Heart left ventricle (tissue), 16 donors: ENCODE results near the gene LPAR3. TPM values are rescaled to one million over a fixed set of nuclear protein-coding genes. Genes with fewer than 3 reads are reported as not detected.

ENCODE experiments used
- ATAC-seq, 4 donors: fragments of 200-7000 bp; cut with Tn5 transposase; one replicate each; pipeline ENCODE4 v1.9.1; 2020 to 2022; ENCODE audit warnings: moderate library complexity in 4 of 4, mild to moderate bottlenecking in 3 of 4, moderate number of reproducible peaks in 1 of 4
- DNase-seq, 5 donors: peaks; one replicate each; pipeline ENCODE4 v3.0.0-alpha.2; 2020
- H3K27ac ChIP-seq, 12 donors: fragments of 200-600 bp; sonication (generic) in 4 of 12; one replicate each; pipeline versions ENCODE4 v1.5.0 to v1.8.0; 2016 to 2022; ENCODE audit warnings: mild to moderate bottlenecking in 2 of 12
- H3K27me3 ChIP-seq, 9 donors: fragments of 200-600 bp; sonication (generic) in 2 of 9; one replicate each; pipeline versions ENCODE4 v1.5.1 to v1.8.0; 2016 to 2022; ENCODE audit warnings: mild to moderate bottlenecking in 3 of 9
- H3K36me3 ChIP-seq, 9 donors: fragments of 200-600 bp; sonication (generic) in 2 of 9; one replicate each; pipeline versions ENCODE4 v1.5.0 to v1.8.0; 2018 to 2022; ENCODE audit warnings: mild to moderate bottlenecking in 2 of 9
- H3K4me1 ChIP-seq, 12 donors: fragments of 200-600 bp; sonication (generic) in 4 of 12; one replicate each; pipeline versions ENCODE4 v1.5.0 to v1.8.0; 2016 to 2022; ENCODE audit warnings: mild to moderate bottlenecking in 3 of 12
- H3K4me3 ChIP-seq, 12 donors: fragments of 200-600 bp; sonication (generic) in 4 of 12; one replicate each; pipeline versions ENCODE4 v1.5.0 to v1.8.0; 2017 to 2022; ENCODE audit warnings: mild to moderate bottlenecking in 9 of 12, moderate library complexity in 4 of 12
- H3K9me3 ChIP-seq, 12 donors: fragments of 200-600 bp; sonication (generic) in 4 of 12; one replicate each; pipeline versions ENCODE4 v1.5.0 to v1.8.0; 2016 to 2022; ENCODE audit warnings: mild to moderate bottlenecking in 1 of 12
- POLR2A ChIP-seq, 2 donors: fragments of 450-650 bp; IDR thresholded peaks; one replicate each; pipeline ENCODE4 v1.6.1; 2017; ENCODE audit warnings: antibody characterized with exemption in 2 of 2, mild to moderate bottlenecking in 2 of 2, moderate library complexity in 2 of 2
- WGBS, 4 donors: extraction: QIAGEN DNeasy Blood & Tissue Kit in 2 of 4; methylation state at CpG; one replicate each; pipeline versions ENCODE4 v1.1.5 to v1.1.7; 2013 to 2018; 5-methylcytosine and 5-hydroxymethylcytosine counted together
- intact Hi-C, 10 donors: fragments of 100-400 bp; cut with DNase I; formaldehyde crosslinking; loops; one replicate each; pipeline versions ENCODE4 v1.11.1 to v1.14.2; 2022
- polyA plus RNA-seq, 2 donors: library from polyadenylated mRNA; stranded (reverse); fragments of 200-250 nt; gene quantifications; one replicate each; pipeline ENCODE4 v1.2.3, GENCODE V29; 2013
- total RNA-seq, 9 donors: library from RNA; depleted of rRNA in 2 of 9; stranded (reverse); fragments of >200 nt in 2 of 9; fragmentation: NEBNext Ultra II Directional in 3 of 9; extraction: Animal tissue kit (Norgen Biotek cat#: 25700) in 3 of 9; gene quantifications; one replicate each; pipeline versions ENCODE4 v1.1.0 to v1.2.4, GENCODE V29; 2016 to 2023
- TF ChIP-seq, protein P1 (sequence below), 12 donors: fragments of 200-600 bp; sonication (generic) in 4 of 12; IDR thresholded peaks; one replicate each; pipeline versions ENCODE4 v1.5.0 to v1.8.0; 2018 to 2022; ENCODE audit warnings: antibody characterized with exemption in 12 of 12, mild to moderate bottlenecking in 5 of 12
- donor health status: ischemic (EF 13 %, LVEDD 7.1; RV severe dilation, severe dysfunction).
- donor health status: healthy with polysubstance abuse.
- donor health status: DM: no; HTN: yes; CAD: no.
- donor health status: DM: no; HTN: no; CAD: no.
- donor health status: ischemic (EF 25% LVEDD 6.9; RV normal size, moderate dysfunction).
- donor health status: ischemic (EF 25% LVEDD 5.7; RV mildly dilated, moderate dysfunction).
- donor health status: healthy.
- donor health status: DM: yes; HTN: yes; CAD: no.
- donor health status: ischemic (EF 35%, LVEDD 5.7; RV mildly dilated, moderate dysfunction).
- donor health status: nonischemic (EF 11% LVEDD 7.7; RV severe dilation, severe dysfunction).
- donor health status: DM: yes; HTN: yes; CAD: no.
- donor health status: PGD.
- donor health status: ischemic (EF 29% LVEDD 5.4; RV normal size, mild dysfunction).
- donor health status: nonischemic (EF 23%, LVEDD 6.1; RV moderate dilation, normal function).

LPAR3 gene
- total and polyA plus RNA-seq, 11 donors: 5.9 to 25.0 (median 11.5) TPM

DNA sequence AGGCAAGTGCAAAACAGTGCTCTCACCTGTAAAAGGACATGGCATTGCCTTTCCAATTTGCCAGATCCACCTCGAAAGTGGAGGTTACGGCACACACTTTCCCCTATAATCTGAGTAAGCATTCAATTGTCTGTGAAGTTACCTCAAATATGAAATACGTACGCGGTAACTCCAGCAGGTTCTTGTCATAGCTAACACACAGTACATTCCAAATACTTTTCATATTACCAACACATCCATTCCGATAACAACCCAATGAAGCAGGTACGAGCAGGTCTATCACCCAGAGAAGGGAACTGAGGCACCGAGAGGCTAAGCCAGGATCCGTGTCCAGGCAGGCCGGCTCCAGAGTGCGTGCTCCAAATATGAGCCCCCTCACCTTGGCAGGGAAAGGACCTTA lies 46.8 kb upstream of the LPAR3 start:
- H3K4me3 ChIP-seq: no peak overlapping the region
- DNase-seq (no peak), ATAC-seq (no peak)
- TF ChIP-seq, protein P1, sequence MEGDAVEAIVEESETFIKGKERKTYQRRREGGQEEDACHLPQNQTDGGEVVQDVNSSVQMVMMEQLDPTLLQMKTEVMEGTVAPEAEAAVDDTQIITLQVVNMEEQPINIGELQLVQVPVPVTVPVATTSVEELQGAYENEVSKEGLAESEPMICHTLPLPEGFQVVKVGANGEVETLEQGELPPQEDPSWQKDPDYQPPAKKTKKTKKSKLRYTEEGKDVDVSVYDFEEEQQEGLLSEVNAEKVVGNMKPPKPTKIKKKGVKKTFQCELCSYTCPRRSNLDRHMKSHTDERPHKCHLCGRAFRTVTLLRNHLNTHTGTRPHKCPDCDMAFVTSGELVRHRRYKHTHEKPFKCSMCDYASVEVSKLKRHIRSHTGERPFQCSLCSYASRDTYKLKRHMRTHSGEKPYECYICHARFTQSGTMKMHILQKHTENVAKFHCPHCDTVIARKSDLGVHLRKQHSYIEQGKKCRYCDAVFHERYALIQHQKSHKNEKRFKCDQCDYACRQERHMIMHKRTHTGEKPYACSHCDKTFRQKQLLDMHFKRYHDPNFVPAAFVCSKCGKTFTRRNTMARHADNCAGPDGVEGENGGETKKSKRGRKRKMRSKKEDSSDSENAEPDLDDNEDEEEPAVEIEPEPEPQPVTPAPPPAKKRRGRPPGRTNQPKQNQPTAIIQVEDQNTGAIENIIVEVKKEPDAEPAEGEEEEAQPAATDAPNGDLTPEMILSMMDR (IDR thresholded peaks at IDR 0.05): no peak
- no peak for TF ChIP-seq POLR2A (IDR thresholded peaks at IDR 0.05)
- no peaks in the 10 kb centered on the region for H3K4me1 ChIP-seq
- H3K27me3 ChIP-seq: peaks cover 0 to 6% (median 0%) of the 10 kb centered on the region in 9 donors
- no peaks in the 10 kb centered on the region for H3K36me3 ChIP-seq
- no peaks in the 10 kb centered on the region for H3K9me3 ChIP-seq
- no peak overlapping the region for H3K27ac ChIP-seq
- intact Hi-C loops: loop anchor here (5.0 to 10.0 kb wide), 15 partner anchors 88 to 1035 kb away; partner anchors contain the start of gene C1orf52 (in 1 of the 10)
- WGBS, 4 donors: 89 to 95% (median 92%) methylated on average over 11 of the region's 11 CpGs

DNA sequence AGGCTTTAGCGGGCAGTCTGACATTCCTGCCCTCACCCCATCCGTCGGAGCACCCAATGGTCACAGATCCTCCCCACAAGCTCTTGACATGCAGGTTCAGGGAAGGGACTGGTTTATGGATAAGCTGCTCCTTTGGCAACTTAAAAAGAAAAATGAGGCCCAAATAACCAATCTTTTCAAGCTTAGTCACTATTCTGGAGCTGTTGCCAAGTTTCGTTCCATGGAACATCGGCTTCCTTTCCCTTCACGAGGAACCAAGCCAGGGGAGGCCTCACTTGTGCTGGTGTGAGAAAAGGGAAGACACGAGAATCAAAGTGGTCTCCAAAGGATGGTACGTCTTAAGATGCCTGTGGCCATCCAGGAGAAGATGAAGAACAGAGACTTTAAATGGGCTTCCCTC lies 46.1 kb upstream of the LPAR3 start:
- Histone ChIP-seq H3K4me3 (no peak overlapping the region), H3K27ac (no peak overlapping the region), H3K27me3 (peaks cover 0 to 6% (median 0%) of the 10 kb centered on the region in 9 donors), H3K4me1 (no peaks in the 10 kb centered on the region), H3K9me3 (no peaks in the 10 kb centered on the region), H3K36me3 (no peaks in the 10 kb centered on the region)
- no peak for ATAC-seq
- 71 to 81% (median 74%) methylated on average over 8 of the region's 8 CpGs for WGBS, 4 donors
- TF ChIP-seq, protein P1 (IDR thresholded peaks at IDR 0.05): no peak
- no peak for TF ChIP-seq POLR2A (IDR thresholded peaks at IDR 0.05)
- intact Hi-C loops: loop anchor here in 9 of 10 donors (5.0 to 10.0 kb wide), 9 partner anchors 154 to 1034 kb away; no protein-coding TSS in a partner anchor
- DNase-seq: no peak

DNA sequence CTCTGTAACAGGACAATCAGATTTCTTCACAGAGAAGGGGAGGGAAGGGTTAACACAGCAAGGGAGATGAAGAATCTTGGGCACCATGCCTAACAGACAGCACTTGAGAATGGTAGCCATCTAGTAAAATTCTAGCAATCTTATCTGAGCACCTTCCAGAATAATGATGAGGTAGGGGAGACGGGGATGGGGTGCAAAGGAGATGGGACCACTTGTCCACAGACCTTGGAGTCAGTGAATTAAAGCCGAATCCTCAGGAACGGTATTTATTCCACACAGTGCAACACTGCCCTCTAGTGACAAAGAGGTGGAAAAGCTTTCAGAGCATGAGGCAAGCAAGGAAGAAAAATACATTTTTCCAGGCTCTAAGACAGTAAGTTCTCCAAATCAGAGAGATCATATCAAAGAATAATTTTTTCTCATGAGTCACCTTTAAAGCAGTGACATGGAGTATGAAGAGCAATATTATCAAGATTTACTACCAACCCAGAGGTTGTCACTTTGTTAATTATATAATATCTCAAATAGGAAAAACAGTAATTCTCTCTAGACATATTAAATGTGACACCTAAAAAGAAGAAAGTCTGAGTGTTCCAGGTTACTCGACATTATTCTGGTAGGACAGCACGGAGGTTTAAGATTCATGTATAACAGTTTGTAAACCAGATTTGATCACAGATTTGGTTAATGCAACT lies 43.3 kb upstream of the LPAR3 start:
- no peaks in the 10 kb centered on the region for H3K36me3 ChIP-seq
- intact Hi-C loops: loop anchor here in 9 of 10 donors (2.0 to 10.0 kb wide), 10 partner anchors 151 to 1031 kb away; no protein-coding TSS in a partner anchor
- H3K4me1 ChIP-seq: no peaks in the 10 kb centered on the region
- WGBS, 4 donors: 1 to 2% (median 1%) methylated on average over 5 of the region's 5 CpGs
- no peak overlapping the region for H3K27ac ChIP-seq
- no peak overlapping the region for H3K4me3 ChIP-seq
- peak in 1 of 5 donors; percentile 29 for DNase-seq
- peaks cover 0 to 6% (median 0%) of the 10 kb centered on the region in 9 donors for H3K27me3 ChIP-seq
- peak in 3 of 4 donors; percentile 73 to 80 (median 79) for ATAC-seq
- no peaks in the 10 kb centered on the region for H3K9me3 ChIP-seq
- TF ChIP-seq POLR2A (IDR thresholded peaks at IDR 0.05): no peak
- TF ChIP-seq, protein P1 (IDR thresholded peaks at IDR 0.05): peak; percentile 86 to 95 (median 92)

DNA sequence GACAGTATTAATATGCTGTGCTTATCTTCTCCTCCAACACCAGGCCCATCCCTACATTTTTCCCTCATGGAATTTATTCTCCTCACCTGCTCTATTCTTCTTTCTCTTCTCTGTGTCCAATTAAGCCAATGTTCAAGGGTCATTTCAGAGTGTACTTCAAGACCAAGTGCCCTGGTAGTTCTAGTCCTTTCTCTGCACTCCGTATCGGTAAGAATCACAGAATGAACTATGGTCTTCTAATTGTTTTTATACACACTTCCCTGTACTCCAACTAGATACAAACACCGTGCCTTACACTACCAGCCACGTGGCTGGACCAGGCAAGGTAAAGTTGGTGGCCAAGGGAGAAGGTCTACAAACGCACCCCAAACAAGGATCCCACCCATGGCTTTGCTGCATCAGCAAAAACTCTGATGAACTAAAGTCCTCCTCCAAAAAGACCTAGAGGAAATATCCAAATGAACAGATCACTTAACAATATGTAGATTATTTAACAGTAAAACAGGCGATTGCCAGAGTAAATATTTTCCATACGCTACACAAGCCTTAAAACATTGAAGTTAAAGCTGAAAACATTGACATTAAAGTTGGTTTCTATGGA lies 40.1 kb upstream of the LPAR3 start:
- no peaks in the 10 kb centered on the region for H3K4me1 ChIP-seq
- no peak for ATAC-seq
- WGBS, 4 donors: 74 to 90% (median 82%) methylated on average over 7 of the region's 7 CpGs
- H3K9me3 ChIP-seq: no peaks in the 10 kb centered on the region
- no peaks in the 10 kb centered on the region for H3K36me3 ChIP-seq
- TF ChIP-seq, protein P1 (IDR thresholded peaks at IDR 0.05): no peak
- no peak for TF ChIP-seq POLR2A (IDR thresholded peaks at IDR 0.05)
- no peak overlapping the region for H3K4me3 ChIP-seq
- intact Hi-C loops: loop anchor here in 8 of 10 donors (5.0 to 10.0 kb wide), 8 partner anchors 148 to 1028 kb away; no protein-coding TSS in a partner anchor
- no peak overlapping the region for H3K27ac ChIP-seq
- DNase-seq: no peak
- H3K27me3 ChIP-seq: peaks cover 0 to 6% (median 0%) of the 10 kb centered on the region in 9 donors
